Superior temporal gyrus (tissue), 1 donor: ENCODE data around the gene SLC16A12.

Experiments
- DNase-seq: peaks from one replicate; pipeline ENCODE4 v3.0.0-alpha.2; 2016; ENCODE audit errors: extremely low spot score

SLC16A12 gene

DNA sequence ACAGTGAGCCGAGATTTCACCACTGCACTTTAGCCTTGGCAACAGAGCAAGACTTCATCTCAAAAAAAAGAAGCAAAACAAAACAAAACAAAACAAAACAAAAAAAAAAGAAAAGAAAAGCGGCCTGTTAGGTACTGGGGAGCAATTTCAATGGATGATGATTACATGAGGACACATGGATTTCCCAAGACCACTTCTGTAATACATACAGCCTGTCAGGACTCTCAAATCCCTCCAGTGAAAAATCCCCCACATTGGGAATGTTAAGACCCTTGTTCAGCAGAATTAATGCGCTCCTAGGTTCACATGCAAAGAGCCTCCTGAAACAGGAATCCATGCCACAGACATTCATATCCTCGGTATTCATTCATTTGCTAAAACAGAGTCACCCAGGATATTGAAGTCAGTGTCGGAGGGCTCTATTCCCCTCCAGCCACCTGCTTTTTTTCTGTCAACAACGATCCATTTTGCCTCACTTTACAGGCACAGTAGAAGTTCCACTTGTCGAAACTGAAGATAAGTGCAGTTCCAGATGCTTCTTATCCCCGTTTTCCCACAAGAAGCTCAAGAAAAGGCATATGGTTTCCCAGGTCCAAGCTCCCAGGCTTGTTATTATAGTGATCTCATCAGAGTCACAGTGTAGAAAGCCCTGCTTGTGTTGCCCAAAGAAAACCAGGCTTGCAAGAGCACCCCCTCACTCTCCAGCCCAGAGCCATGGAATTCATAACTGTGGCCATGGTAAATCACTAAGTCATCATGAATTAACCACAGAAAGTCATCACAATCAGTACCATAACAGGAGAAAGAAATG, 20.2 kb downstream of the SLC16A12 start:
- DNase-seq: no peak

- no peak for DNase-seq
These were observed 22.2 kb downstream of the SLC16A12 start for GRCh38 chr10:89513206-89513605.

- DNase-seq: no peak
These were observed 29.6 kb downstream of the SLC16A12 start for GRCh38 chr10:89505640-89506275.

DNA sequence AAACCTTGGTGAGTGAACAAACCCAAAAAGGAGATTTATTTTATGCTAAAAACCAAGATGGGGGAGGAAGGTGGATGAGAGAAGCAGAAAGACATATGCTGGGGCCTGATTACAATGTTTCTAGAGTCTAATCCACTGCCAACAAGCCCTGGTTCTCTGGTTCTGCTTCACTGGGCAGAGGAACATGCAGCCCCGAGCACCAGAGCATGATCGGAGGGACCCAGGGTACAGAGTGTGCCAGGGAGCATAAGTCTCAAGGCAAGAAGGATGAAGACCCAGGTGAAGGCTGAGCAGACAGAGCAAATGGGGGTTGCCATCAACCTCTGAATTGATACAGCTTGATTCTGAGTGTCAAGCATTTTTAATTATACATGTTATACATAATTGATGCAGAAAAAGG, 30.7 kb downstream of the SLC16A12 start:
- DNase-seq: no peak

DNA sequence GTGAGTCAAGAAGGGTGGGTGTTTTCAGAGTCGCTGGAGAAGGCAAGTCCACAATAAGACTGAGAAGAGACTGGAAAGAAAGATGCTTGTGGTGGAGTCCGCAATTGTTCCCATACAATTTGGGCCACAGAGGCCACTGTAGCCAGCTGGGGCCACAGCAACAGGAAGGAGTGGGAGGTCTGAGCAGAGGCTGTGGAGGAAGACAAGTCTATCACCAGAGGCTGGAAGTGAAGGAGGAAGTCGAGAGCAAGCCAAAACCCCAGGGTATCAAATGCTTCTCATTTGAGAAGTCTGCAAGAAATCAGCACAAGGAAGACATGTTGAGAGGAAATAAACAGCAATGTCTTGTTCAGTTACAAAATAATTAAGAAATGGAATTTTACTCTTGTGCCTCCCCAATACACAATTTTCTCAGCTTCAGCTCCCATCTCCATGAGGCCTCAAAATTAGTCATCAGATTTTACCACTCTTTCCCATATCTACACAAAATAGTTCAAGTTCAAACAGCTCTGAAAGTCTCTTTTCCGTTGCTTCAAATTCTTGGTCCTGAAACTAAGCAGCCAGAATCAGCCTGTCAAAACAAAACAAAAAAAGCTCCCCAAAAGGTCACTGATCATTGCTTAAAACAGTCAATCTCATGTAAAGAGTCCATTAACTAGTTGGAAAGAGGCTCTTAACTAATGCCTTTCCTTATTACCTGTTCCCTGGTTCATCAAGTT, 31.6 kb downstream of the SLC16A12 start:
- no peak for DNase-seq

GRCh38 chr10:89503151-89503550, 32.2 kb downstream of the SLC16A12 start:
- DNase-seq: no peak

DNA sequence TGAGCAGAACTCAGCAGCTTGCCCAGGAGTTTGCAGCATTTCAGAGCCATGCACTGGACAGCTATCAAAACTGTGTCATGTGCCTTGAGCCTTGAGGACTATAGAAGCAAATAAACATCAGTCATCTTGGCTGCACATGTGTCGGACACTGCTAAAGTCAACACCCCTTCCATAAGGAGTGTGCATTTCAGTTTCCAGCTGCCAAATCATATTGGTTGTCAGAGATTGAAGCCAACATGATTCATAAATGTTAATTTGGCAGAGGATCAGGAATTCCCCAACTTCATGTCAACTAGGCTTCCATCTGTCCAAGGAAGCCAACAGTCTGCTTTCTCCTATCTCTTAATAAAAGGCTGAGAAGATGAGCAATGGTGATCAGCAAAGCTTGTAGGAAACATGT, 32.8 kb downstream of the SLC16A12 start:
- no peak for DNase-seq

DNA sequence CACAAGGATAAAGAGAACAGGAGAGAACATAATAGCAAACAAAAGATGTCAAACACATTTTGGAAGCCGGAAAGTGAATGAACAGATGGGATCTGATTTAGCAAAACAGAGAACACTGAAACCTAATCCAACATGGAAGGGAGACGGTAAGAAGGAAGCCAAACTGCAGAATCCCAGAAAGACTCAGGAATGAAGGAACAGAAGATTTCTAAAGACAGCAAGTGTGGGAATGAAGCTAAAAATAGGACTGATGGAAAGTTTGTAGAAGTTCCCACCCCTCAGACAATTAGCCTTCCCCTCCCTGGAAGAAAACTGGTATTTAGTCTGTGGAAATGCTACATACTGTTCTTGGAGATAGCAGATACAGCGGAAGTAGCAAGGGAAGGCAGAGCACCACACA, 40.8 kb downstream of the SLC16A12 start:
- no peak for DNase-seq

- no peak for DNase-seq
These were observed 41.3 kb downstream of the SLC16A12 start for GRCh38 chr10:89494068-89494467.

DNA sequence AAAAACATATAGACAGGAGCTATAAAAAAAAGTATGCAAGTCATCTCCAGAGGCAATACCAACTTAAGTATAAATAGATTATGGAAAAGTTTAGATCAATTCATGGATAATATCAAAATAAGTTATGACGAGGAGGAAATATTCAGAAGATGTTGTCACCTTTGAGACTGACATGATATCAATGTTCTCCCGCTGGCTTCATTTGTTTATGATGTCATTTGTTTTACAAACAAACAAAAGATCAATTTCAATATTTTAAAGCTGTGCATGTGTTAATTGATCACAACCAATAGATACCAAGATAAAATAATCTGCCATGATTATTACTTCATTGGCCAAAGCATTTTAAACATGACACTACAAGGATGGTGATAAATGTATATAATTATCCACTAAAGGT, 43.5 kb downstream of the SLC16A12 start:
- no peak for DNase-seq

DNA sequence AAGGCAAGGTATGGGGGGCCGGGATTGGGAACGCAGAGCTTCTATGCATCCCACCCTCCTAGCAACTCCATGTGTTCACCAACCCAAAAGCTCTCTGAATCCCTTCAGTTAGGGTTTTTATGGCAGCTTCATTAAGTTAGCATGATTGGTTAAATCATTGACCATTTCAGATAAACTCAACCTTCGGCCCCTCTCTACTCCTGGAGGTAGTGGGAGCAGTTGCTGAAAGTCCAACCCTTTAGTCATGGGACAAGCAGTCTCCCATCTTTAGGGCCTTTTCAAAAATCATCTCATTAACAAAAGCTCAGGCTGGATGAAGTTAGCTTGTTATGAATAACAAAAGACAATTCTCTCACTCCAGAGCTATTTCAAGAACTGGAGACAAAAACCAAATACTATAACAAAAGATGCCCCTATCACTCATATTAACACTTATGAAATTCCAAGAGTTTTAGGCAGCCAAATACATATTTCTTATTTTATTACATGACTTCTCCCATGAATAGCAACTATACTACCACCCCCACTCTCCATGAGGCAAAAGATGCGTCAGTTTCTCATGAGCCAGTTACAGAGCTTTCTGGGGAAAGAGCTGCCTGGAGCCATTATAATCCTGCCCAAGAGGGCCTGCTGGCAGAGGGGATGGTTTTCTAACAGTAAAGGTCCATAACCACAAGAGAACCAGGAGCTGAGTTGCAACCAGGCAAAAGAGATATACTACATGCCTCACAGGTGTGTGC, 44.6 kb downstream of the SLC16A12 start:
- no peak for DNase-seq

DNA sequence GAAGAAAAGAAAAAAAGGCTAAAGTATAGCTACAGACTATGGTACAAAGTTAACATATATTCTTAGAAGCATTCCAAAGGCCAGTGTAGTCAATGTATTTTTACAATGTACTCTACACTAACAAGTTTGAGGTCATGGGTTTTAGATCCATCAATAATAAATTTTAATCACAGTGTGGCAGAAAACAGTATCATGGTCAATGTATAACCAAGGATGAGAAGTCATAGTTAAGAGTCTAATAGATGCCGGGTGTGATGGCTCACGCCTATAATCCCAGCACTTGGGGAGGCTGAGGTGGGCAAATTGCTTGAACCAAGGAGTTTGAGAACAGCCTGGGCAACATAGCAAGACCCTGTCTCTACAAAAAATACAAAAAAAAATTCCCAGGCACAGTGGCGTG, 53.1 kb downstream of the SLC16A12 start:
- DNase-seq: no peak

- DNase-seq: no peak
These were observed 53.7 kb downstream of the SLC16A12 start for GRCh38 chr10:89481662-89482061.

GRCh38 chr10:89479771-89480446, 55.5 kb downstream of the SLC16A12 start:
- no peak for DNase-seq

- DNase-seq: no peak
These were observed 56.4 kb downstream of the SLC16A12 start for GRCh38 chr10:89478739-89479654.

DNA sequence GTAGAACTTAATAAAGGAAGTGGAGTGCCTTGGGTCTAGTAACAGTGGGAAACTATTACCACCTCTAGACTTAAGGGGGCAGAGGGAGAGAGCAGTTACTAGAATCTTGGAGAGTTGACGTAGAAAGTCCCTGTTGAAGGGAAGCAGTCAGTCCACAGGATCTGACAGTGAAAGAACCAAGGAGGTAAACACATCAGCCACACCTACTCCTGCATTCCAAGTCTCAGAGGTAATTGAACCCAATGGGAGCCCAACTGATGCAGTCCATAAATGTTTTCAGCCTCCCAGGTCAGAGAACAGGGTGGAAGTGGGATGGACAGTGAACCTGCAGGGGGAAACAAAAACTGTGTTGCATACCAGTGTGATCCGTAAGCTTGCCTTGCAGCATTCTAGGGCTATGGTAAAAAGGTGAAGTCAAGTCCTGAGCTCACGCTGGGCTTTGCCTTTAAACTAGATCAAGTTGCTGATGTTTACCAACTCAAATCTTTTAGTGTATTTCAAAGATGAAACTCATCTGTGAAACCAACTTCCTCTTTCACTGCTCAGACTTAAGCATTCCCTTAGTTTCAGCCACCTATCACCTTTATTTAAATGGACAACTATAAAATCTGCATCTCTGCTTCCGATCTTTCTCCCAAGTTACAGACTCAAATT, 57.2 kb downstream of the SLC16A12 start:
- DNase-seq: no peak

DNA sequence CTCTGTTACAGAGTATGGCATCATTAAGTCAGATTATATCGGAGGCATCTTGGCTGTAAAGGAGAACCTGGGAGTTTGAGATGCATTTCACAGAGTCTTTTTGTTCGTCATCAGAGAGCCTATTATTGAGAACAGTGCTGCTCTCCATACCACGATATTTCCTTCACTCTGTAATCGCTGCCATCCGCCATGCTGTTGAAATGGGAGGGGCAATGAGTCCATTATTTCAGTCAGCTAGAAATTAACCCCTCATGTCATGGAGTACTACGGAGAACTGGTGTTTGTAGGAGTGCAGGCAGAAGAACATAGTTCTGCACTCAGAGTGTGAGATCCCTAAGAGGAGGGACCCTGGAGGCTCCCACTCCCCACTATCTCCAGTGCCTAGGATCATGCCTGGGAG, 59.2 kb downstream of the SLC16A12 start:
- DNase-seq: no peak

- DNase-seq: no peak
These were observed 59.8 kb downstream of the SLC16A12 start for GRCh38 chr10:89475591-89475998.

DNA sequence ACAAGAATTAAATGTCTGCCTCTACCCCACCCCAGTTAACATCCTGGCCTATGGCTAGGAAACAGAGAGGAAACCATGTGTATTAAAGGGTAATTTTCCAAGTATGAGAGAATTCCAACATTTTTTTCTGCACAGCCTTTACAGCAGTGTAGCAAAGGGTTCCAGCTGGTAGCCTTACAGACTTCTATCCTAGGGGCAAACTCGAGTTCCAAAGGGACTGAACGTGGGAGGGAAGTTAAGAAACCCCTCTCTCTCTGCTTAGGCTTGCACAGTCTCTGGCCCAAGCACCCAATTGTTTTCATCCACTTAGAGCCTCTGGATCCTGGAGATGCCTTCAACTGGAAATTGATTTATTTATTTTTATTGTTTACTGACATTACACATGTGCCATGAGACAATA, 60.3 kb downstream of the SLC16A12 start:
- no peak for DNase-seq

DNA sequence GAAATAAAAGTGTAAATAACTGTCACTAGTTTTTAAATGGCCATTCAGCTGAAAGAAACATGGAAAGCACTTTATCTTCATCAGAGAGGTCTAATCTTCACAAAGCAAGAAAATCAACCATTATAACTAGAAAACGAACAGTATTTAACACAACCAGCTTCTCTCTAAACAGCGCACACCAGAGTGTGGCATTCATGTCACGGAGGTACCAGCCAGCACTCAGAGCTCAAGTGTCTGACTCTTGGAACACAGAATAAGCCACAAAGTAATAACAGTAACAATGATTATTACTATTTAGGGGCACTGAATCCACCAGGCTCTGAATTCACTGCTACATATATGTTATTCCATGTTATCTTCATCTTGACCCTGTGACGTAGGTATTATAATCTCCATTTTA, 60.9 kb downstream of the SLC16A12 start:
- DNase-seq: no peak
